ENCODE results near the gene RBFOX1.

The RBFOX1 gene

GRCh38 chr16:7615565-7615964 is 282.9 kb downstream of the RBFOX1 start:
- H3K36me3 ChIP-seq = no peaks in the 10 kb centered on the region
- H3K4me3 ChIP-seq (ENCODE audit: low read depth in 1 of 2, low read length in 1 of 2) = no peak overlapping the region
- H3K27ac ChIP-seq = no peak overlapping the region
- TF ChIP-seq, protein P1, sequence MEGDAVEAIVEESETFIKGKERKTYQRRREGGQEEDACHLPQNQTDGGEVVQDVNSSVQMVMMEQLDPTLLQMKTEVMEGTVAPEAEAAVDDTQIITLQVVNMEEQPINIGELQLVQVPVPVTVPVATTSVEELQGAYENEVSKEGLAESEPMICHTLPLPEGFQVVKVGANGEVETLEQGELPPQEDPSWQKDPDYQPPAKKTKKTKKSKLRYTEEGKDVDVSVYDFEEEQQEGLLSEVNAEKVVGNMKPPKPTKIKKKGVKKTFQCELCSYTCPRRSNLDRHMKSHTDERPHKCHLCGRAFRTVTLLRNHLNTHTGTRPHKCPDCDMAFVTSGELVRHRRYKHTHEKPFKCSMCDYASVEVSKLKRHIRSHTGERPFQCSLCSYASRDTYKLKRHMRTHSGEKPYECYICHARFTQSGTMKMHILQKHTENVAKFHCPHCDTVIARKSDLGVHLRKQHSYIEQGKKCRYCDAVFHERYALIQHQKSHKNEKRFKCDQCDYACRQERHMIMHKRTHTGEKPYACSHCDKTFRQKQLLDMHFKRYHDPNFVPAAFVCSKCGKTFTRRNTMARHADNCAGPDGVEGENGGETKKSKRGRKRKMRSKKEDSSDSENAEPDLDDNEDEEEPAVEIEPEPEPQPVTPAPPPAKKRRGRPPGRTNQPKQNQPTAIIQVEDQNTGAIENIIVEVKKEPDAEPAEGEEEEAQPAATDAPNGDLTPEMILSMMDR (IDR thresholded peaks at IDR 0.05) = no peak
- no peaks in the 10 kb centered on the region for H3K27me3 ChIP-seq
- H3K9me3 ChIP-seq = no peaks in the 10 kb centered on the region
- H3K4me1 ChIP-seq (ENCODE audit: control insufficient read depth in 1 of 2, insufficient read depth in 1 of 2, low read depth in 1 of 2, low read length in 1 of 2) = no peaks in the 10 kb centered on the region

GRCh38 chr16:7624871-7625766 is 292.5 kb downstream of the RBFOX1 start:
- TF ChIP-seq, protein P1 (IDR thresholded peaks at IDR 0.05) = no peak
- Histone ChIP-seq H3K27ac (no peak overlapping the region), H3K4me1 (ENCODE audit: control insufficient read depth in 1 of 2, insufficient read depth in 1 of 2, low read depth in 1 of 2, low read length in 1 of 2) (no peaks in the 10 kb centered on the region), H3K4me3 (ENCODE audit: low read depth in 1 of 2, low read length in 1 of 2) (no peak overlapping the region), H3K36me3 (no peaks in the 10 kb centered on the region), H3K9me3 (no peaks in the 10 kb centered on the region), H3K27me3 (no peaks in the 10 kb centered on the region)

GRCh38 chr16:7628981-7629380 is 296.3 kb downstream of the RBFOX1 start:
- H3K36me3 ChIP-seq = no peaks in the 10 kb centered on the region
- H3K4me3 ChIP-seq (ENCODE audit: low read depth in 1 of 2, low read length in 1 of 2) = no peak overlapping the region
- no peaks in the 10 kb centered on the region for H3K9me3 ChIP-seq
- TF ChIP-seq, protein P1 (IDR thresholded peaks at IDR 0.05) = no peak
- H3K4me1 ChIP-seq (ENCODE audit: control insufficient read depth in 1 of 2, insufficient read depth in 1 of 2, low read depth in 1 of 2, low read length in 1 of 2) = no peaks in the 10 kb centered on the region
- no peaks in the 10 kb centered on the region for H3K27me3 ChIP-seq
- no peak overlapping the region for H3K27ac ChIP-seq

DNA sequence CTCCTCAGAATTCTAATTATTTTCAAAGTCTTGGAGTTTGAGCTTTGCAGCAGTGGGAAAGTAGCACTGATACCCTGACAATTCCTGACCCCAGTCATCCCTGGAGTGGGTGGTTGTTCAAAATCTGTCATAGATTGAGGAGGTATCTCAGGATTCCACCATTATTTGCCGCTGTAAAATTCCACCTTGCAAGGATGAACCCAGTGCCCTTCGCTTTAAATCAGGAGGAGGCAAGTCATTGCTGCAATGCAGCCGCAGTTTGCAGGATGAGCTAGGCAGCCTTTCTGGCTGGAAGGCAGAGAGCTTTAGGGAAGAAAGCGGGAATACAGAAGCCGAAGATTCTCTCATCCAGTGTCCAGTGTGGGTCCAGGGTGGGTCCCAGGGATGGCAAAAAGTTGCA is 296.9 kb downstream of the RBFOX1 start:
- no peaks in the 10 kb centered on the region for H3K27me3 ChIP-seq
- H3K4me3 ChIP-seq (ENCODE audit: low read depth in 1 of 2, low read length in 1 of 2) = no peak overlapping the region
- H3K9me3 ChIP-seq = no peaks in the 10 kb centered on the region
- H3K27ac ChIP-seq = no peak overlapping the region
- no peaks in the 10 kb centered on the region for H3K4me1 ChIP-seq (ENCODE audit: control insufficient read depth in 1 of 2, insufficient read depth in 1 of 2, low read depth in 1 of 2, low read length in 1 of 2)
- TF ChIP-seq, protein P1 (IDR thresholded peaks at IDR 0.05) = no peak
- H3K36me3 ChIP-seq = no peaks in the 10 kb centered on the region

- Histone ChIP-seq H3K27me3 (no peaks in the 10 kb centered on the region), H3K4me3 (ENCODE audit: low read depth in 1 of 2, low read length in 1 of 2) (no peak overlapping the region), H3K9me3 (no peaks in the 10 kb centered on the region), H3K36me3 (no peaks in the 10 kb centered on the region), H3K27ac (no peak overlapping the region), H3K4me1 (ENCODE audit: control insufficient read depth in 1 of 2, insufficient read depth in 1 of 2, low read depth in 1 of 2, low read length in 1 of 2) (no peaks in the 10 kb centered on the region)
- TF ChIP-seq, protein P1 (IDR thresholded peaks at IDR 0.05) = no peak
These were observed 304.8 kb downstream of the RBFOX1 start for GRCh38 chr16:7637446-7637845.

All from neutrophil (primary cell).